B cell (primary cell): ENCODE measurements around the gene SERPINA12. TPM values are rescaled to one million over a fixed set of nuclear protein-coding genes. Genes with fewer than 3 reads are reported as not detected.

Experiments
- ATAC-seq: fragments of 200-7000 bp; cut with Tn5 transposase; one replicate; pipeline ENCODE4 v1.10.0; 2021; ENCODE audit warnings: low read depth, mild to moderate bottlenecking, moderate number of reproducible peaks, moderate library complexity
- CTCF ChIA-PET: fragments of 350-600 bp; sonication (Branson Sonifier 250); formaldehyde crosslinking; loops from one replicate; lab custom pipeline; 2021; ENCODE audit warnings: antibody characterized with exemption, inconsistent platforms; lab: Charles Lee
- POLR2A ChIA-PET: fragments of 350-600 bp; sonication (Branson Sonifier 250); formaldehyde crosslinking; loops from one replicate; lab custom pipeline; 2021; ENCODE audit warnings: antibody characterized with exemption; lab: Charles Lee
- DNase-seq: peaks from one replicate; pipeline ENCODE4 v3.0.0; 2013
- H2AFZ ChIP-seq: 2 replicates; pipeline ENCODE4 v1.6.1; 2012; ENCODE audit warnings: mild to moderate bottlenecking, low read depth, low read length; ENCODE audit not compliant: insufficient read depth, poor library complexity, severe bottlenecking
- H3K27ac ChIP-seq, 2 donors: 1 replicate in 1 of 2; 2 replicates in 1 of 2; pipeline ENCODE4 v1.5.1; 2012 to 2013; ENCODE audit warnings: low read length in 2 of 2, mild to moderate bottlenecking in 2 of 2, moderate library complexity in 1 of 2
- H3K27me3 ChIP-seq, 4 experiments: fragments of 200-600 bp in 1 of 4; sonication (generic) in 1 of 4; replicated peaks in 1 of 4; 1 replicate in 2 of 4; 2 replicates in 2 of 4; pipeline versions ENCODE4 v1.6.1 to v1.7.0; 2013 to 2016; ENCODE audit warnings: low read length in 3 of 4, mild to moderate bottlenecking in 2 of 4, mixed read lengths in 1 of 4, moderate library complexity in 1 of 4; ENCODE audit not compliant: insufficient read depth in 4 of 4, control insufficient read depth in 3 of 4; ENCODE audit errors: control extremely low read depth in 1 of 4
- H3K36me3 ChIP-seq, 2 experiments: replicated peaks in 1 of 2; 1 replicate in 1 of 2; 2 replicates in 1 of 2; pipeline versions ENCODE4 v1.6.1 to v1.7.1; 2013; ENCODE audit warnings: low read length in 1 of 2; ENCODE audit not compliant: insufficient read depth in 2 of 2, control insufficient read depth in 1 of 2; ENCODE audit errors: control extremely low read depth in 1 of 2, extremely low read depth in 1 of 2
- H3K4me1 ChIP-seq, 2 donors: fragments of 200-600 bp in 1 of 2; sonication (generic) in 1 of 2; 1 replicate in 1 of 2; 2 replicates in 1 of 2; pipeline versions ENCODE4 v1.5.1 to v1.6.1; 2013 to 2017; ENCODE audit warnings: low read length in 2 of 2; ENCODE audit not compliant: control insufficient read depth in 2 of 2, insufficient read depth in 2 of 2
- H3K4me2 ChIP-seq: replicated peaks from 2 replicates; pipeline ENCODE3; 2012; ENCODE audit warnings: mild to moderate bottlenecking, low read depth, low read length; ENCODE audit not compliant: poor library complexity, severe bottlenecking
- H3K4me3 ChIP-seq, 5 experiments: fragments of 200-600 bp in 1 of 5; sonication (generic) in 1 of 5; 1 replicate in 3 of 5; 2 replicates in 2 of 5; pipeline versions ENCODE4 v1.5.1 to v1.7.0; 2011 to 2016; ENCODE audit warnings: low read length in 4 of 5, mild to moderate bottlenecking in 4 of 5, low read depth in 2 of 5, control low read depth in 1 of 5, moderate library complexity in 1 of 5; ENCODE audit not compliant: insufficient read depth in 1 of 5; ENCODE audit errors: control extremely low read depth in 1 of 5, extremely low read depth in 1 of 5
- H3K79me2 ChIP-seq: fragments of 200-600 bp; sonication (generic); one replicate; pipeline ENCODE4 v1.6.0; 2016; ENCODE audit warnings: low read length; ENCODE audit not compliant: control insufficient read depth, insufficient read depth
- H3K9ac ChIP-seq: fragments of 200-600 bp; sonication (generic); 2 replicates; pipeline ENCODE4 v1.6.1; 2017; ENCODE audit warnings: mild to moderate bottlenecking, low read length, moderate library complexity
- H3K9me3 ChIP-seq, 3 donors: one replicate each; pipeline versions ENCODE4 v1.6.1 to v1.7.1; 2013; ENCODE audit warnings: low read length in 2 of 3; ENCODE audit not compliant: control insufficient read depth in 2 of 3, insufficient read depth in 1 of 3; ENCODE audit errors: control extremely low read depth in 1 of 3
- H4K20me1 ChIP-seq: 2 replicates; pipeline ENCODE4 v1.6.0; 2012; ENCODE audit warnings: mild to moderate bottlenecking, low read length; ENCODE audit not compliant: insufficient read depth, control insufficient read depth, poor library complexity, severe bottlenecking
- H3K27ac Mint-ChIP-seq: one replicate; pipeline ENCODE4 v1.8.0; 2021; ENCODE audit warnings: mixed read lengths
- H3K27me3 Mint-ChIP-seq: one replicate; pipeline ENCODE4 v1.8.0; 2021; ENCODE audit warnings: mixed read lengths
- H3K4me1 Mint-ChIP-seq: one replicate; pipeline ENCODE4 v1.8.0; 2021; ENCODE audit warnings: mixed read lengths
- H3K4me3 Mint-ChIP-seq: one replicate; pipeline ENCODE4 v1.8.0; 2021; ENCODE audit warnings: mixed read lengths
- H3K9me3 Mint-ChIP-seq: one replicate; pipeline ENCODE4 v1.8.0; 2022; ENCODE audit warnings: mixed read lengths; ENCODE audit not compliant: insufficient read depth
- EZH2 ChIP-seq: IDR thresholded peaks from 2 replicates; pipeline ENCODE4 v1.6.1; 2012; ENCODE audit warnings: borderline replicate concordance, low read depth, mild to moderate bottlenecking, moderate library complexity, low read length; ENCODE audit not compliant: insufficient read depth, poor library complexity, severe bottlenecking
- WGBS: methylation state at CpG from one replicate; pipeline ENCODE4 v1.1.5; 2013; ENCODE audit warnings: missing lambda C conversion rate; ENCODE audit not compliant: insufficient coverage; 5-methylcytosine and 5-hydroxymethylcytosine counted together
- intact Hi-C: fragments of 100-400 bp; cut with micrococcal nuclease; formaldehyde crosslinking; loops from one replicate; pipeline ENCODE4 v1.10.0; 2022
- polyA plus RNA-seq: library from polyadenylated mRNA; depleted of rRNA; stranded (reverse); fragments of >200 nt; gene quantifications from 2 replicates; pipeline ENCODE4 v1.2.3, GENCODE V29; 2012
- total RNA-seq, 2 donors: library from RNA; stranded (reverse); fragments of 120-200 nt in 1 of 2; gene quantifications; 1 replicate in 1 of 2; 2 replicates in 1 of 2; pipeline versions ENCODE4 v1.2.3 to v1.2.4, GENCODE V29; 2013 to 2022
- TF ChIP-seq, protein P1 (sequence below): fragments of 200-600 bp; IDR thresholded peaks from one replicate; pipeline ENCODE4 v1.8.0; 2022; ENCODE audit warnings: antibody characterized with exemption, mild to moderate bottlenecking

The SERPINA12 gene
- total and polyA plus RNA-seq, 2 donors (not counting 1 experiment from before 2014, with no cell fraction given), result not detected

DNA sequence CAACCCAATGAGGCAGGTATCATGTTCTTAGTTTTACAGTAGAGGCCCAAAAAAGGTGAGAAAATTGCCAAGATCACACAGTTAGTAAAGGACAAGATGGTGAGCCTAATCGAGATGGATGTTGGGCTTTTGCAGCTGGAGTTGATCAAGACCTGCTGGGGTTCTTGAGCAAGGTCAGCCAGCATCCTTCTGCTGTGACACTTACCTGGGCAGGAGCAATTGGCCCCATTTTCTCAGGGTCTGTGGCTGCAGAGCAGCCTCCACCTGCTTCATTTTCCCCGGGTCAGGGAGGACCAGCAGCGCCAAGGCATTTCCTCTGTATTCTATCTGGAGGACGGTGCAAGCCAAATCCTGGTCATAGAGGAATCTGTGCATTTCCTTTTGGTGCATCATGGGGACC is 63.1 kb downstream of the SERPINA12 start:
- no peak overlapping the region for H3K27ac ChIP-seq
- CTCF ChIA-PET, result interaction anchor here (1.2 to 1.4 kb wide), 2 partner anchors 40 kb away, joined by 3 to 4 read pairs; no protein-coding TSS in a partner anchor
- no peaks in the 10 kb centered on the region for H3K4me1 ChIP-seq
- DNase-seq (no peak), ATAC-seq (no peak)
- POLR2A ChIA-PET, result no interaction called here
- H3K27ac Mint-ChIP-seq, result no peak overlapping the region
- H3K4me3 Mint-ChIP-seq, result no peak overlapping the region
- peaks cover 0 to 6% (median 0%) of the 10 kb centered on the region in 3 donors for H3K9me3 ChIP-seq
- no peak overlapping the region for H3K4me2 ChIP-seq
- H3K27me3 Mint-ChIP-seq, result peaks cover 4% of the 10 kb centered on the region
- WGBS, result 87% methylated on average over 4 of the region's 4 CpGs
- H4K20me1 ChIP-seq, result no peaks in the 10 kb centered on the region
- no peak overlapping the region for H3K9ac ChIP-seq
- H3K79me2 ChIP-seq, result no peaks in the 10 kb centered on the region
- H3K4me1 Mint-ChIP-seq, result no peaks in the 10 kb centered on the region
- TF ChIP-seq EZH2, result no peak
- TF ChIP-seq, protein P1, sequence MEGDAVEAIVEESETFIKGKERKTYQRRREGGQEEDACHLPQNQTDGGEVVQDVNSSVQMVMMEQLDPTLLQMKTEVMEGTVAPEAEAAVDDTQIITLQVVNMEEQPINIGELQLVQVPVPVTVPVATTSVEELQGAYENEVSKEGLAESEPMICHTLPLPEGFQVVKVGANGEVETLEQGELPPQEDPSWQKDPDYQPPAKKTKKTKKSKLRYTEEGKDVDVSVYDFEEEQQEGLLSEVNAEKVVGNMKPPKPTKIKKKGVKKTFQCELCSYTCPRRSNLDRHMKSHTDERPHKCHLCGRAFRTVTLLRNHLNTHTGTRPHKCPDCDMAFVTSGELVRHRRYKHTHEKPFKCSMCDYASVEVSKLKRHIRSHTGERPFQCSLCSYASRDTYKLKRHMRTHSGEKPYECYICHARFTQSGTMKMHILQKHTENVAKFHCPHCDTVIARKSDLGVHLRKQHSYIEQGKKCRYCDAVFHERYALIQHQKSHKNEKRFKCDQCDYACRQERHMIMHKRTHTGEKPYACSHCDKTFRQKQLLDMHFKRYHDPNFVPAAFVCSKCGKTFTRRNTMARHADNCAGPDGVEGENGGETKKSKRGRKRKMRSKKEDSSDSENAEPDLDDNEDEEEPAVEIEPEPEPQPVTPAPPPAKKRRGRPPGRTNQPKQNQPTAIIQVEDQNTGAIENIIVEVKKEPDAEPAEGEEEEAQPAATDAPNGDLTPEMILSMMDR, result no peak
- no peak overlapping the region for H3K4me3 ChIP-seq
- H3K27me3 ChIP-seq, result no peaks in the 10 kb centered on the region
- no peaks in the 10 kb centered on the region for H3K36me3 ChIP-seq
- peaks cover 1% of the 10 kb centered on the region for H3K9me3 Mint-ChIP-seq
- H2AFZ ChIP-seq, result no peak overlapping the region
- intact Hi-C loops, result no loop called here

DNA sequence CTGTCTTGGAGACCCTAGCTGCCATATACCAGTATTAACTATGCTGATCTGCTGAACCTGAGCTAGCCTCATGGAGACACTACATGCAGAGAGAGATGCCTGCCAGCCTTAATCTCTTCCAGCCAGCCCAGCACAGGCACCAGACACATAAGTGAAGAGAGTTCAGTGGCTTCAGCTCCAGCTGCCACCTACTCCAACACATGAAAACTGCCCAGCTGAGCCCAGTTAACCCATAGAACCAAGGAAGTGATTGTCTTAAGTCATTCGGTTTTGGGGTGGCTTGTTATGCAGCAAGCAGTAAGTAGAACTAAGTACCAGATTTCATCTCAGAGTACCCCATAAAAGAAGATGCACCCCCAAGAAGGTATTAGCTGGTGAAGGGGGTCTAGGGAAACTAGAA is 64.3 kb downstream of the SERPINA12 start:
- no peak overlapping the region for H2AFZ ChIP-seq
- H3K9me3 ChIP-seq, result peaks cover 0 to 7% (median 0%) of the 10 kb centered on the region in 3 donors
- no peak for TF ChIP-seq EZH2
- TF ChIP-seq, protein P1, result no peak
- H3K27ac Mint-ChIP-seq, result no peak overlapping the region
- H3K27me3 Mint-ChIP-seq, result peaks cover 4% of the 10 kb centered on the region
- H3K4me2 ChIP-seq, result no peak overlapping the region
- ChIA-PET POLR2A (no interaction called here), CTCF (interaction anchor here (0.6 to 1.6 kb wide), 3 partner anchors 21 to 41 kb away, joined by 3 to 4 read pairs (median 3); no protein-coding TSS in a partner anchor)
- no peak overlapping the region for H3K4me3 Mint-ChIP-seq
- H3K4me3 ChIP-seq, result no peak overlapping the region
- DNase-seq, result no peak
- no peaks in the 10 kb centered on the region for H3K4me1 ChIP-seq
- peaks cover 2% of the 10 kb centered on the region for H3K9me3 Mint-ChIP-seq
- H3K36me3 ChIP-seq, result no peaks in the 10 kb centered on the region
- H3K27me3 ChIP-seq, result no peaks in the 10 kb centered on the region
- no peaks in the 10 kb centered on the region for H4K20me1 ChIP-seq
- H3K4me1 Mint-ChIP-seq, result no peaks in the 10 kb centered on the region
- no CpG with 5 or more reads among the region's 1 CpG for WGBS
- no peaks in the 10 kb centered on the region for H3K79me2 ChIP-seq
- ATAC-seq, result no peak
- no peak overlapping the region for H3K9ac ChIP-seq
- intact Hi-C loops, result no loop called here
- H3K27ac ChIP-seq, result no peak overlapping the region
